Non-pigmented ciliary epithelial cell (primary cell): ENCODE results near the gene PARL.

ENCODE experiments used
- DNase-seq: peaks from one replicate; pipeline ENCODE4 v3.0.0-alpha.2; 2010; ENCODE audit warnings: low read depth

Gene PARL

DNA sequence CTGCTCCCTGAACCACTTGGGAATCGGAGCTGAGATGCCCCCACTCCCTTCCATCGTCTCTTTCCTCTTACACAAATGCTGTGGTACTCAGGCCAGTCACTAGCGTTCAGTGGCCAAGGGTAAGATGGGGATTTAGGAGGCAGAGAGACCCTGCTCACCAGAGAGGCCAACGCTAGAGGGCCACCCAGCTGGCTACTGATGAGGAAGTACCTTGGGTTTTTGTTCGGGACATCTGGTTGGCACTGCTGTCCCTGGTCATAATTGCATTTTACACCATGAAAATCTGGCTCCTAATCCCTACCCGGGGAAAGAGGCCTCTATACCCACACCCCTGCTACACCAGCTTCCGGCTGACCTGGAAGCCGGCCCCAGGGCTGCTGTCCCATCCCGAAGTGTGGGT is 67.0 kb downstream of the PARL start:
- DNase-seq = no peak

DNA sequence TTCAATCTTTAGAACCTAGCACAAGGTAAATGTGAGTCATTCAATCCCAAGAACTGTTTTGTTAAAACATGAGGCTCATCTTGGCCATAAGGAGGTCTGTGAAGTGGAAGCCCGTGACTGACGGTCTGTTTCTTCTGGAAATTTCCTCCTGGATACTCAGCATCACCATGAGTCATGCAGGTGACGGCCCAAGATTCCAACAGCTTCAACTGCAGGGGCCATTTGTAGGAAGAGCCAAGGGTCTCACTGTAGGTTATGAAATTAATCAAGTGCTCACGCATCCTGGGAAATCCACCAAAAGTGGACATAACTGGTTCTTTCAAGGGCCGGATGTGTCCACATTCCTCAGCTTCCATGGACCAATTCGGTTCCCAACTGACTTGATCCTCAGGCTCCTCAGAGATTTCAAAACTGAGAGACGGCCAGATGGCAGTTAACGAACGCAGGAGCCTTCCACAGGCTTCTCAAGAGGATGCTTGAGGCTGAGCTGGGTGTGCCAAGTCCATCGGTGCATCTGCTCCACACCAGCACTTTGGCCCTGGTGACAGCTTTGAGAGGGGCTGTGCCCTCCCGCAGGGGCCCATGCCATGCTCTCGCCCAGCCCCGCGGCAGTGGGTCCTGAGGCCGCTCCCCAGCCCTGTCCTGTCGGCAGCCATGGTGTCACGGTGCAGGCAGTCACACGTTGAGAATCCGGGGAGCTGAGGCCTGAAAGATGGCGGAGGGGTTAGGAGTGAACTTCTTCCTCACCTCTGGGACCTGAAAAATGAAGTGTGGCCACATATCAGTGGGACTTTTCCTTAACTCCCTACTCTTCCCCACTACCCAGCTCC is 67.8 kb downstream of the PARL start:
- DNase-seq = no peak

- no peak for DNase-seq
Observed at GRCh38 chr3:183815951-183816475, 68.7 kb downstream of the PARL start.

- no peak for DNase-seq
Observed at GRCh38 chr3:183815563-183815940, 69.1 kb downstream of the PARL start.

DNA sequence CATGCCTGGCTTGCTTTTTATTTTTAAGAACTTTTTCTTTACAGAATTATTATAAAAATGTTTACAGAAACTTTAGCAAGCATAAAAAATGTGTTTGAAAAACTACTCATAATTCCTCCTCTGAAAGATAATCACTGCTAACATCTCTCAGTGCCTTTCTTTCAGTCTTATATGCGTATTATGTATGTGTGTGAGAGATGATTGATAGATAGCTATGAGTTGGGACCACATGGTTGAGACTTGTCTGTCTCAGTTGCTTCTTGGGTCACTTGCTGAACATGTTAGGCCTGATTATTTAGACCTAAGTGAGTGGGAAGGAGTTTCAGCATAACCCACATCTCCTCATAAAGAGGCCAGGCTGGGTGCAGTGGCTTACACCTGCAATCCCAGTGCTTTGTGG is 70.4 kb downstream of the PARL start:
- no peak for DNase-seq

DNA sequence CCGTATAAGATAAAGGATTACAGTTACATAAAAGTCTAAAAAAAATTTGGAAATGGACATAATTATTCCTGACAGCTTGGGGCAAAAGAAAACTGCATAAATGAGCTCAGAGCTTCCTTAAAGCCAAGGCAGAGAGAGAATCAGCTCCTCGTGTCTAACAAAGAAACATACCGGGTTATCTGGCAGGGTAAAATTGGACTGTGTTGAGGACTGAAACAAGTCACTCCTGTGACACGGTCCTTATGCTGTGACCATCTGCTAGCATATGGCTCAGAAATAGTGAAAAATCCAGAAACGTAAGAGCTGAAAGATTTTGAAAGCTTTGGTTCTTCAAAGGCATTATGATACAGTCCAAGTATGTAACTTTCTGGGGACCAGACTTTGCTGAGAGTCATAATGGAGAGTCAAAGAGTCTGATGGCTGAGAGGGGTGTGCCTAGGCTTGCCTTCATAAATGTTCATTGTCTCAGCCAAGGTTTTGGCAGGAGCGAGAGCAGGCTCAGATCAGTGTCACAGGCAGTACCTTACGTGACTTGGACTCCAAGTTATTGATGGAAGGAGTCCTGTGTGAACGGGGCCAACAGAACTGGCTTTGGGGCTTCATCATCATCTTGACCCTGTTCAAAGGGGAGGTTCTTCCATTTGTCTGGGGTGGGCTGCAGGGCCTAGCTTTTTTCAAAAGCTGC is 71.8 kb downstream of the PARL start:
- no peak for DNase-seq

GRCh38 chr3:183811638-183812037 is 73.0 kb downstream of the PARL start:
- no peak for DNase-seq

- DNase-seq = no peak
Observed at GRCh38 chr3:183810643-183811594, 73.8 kb downstream of the PARL start.

GRCh38 chr3:183809270-183809669 is 75.4 kb downstream of the PARL start:
- no peak for DNase-seq

GRCh38 chr3:183808355-183808754 is 76.3 kb downstream of the PARL start:
- no peak for DNase-seq

DNA sequence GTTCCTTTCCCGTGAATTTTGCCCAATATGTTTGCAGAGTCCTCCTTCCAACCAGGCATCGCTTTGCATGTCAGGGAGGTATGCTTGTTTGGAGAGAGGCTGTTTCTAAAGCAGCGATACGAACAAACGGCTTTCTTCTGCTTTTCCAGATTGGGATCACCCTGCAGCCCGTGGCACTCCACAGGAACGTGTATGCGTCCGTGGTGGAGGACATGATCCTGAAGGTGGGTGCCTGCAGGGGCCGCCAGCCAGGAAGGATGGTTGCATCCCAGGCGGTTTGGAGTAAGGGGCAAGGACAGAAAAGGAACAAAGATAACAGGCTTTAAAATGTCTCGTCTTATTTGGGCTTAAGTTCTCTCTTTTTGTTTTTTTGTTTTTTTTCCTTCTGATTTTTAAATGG is 76.8 kb downstream of the PARL start:
- DNase-seq = no peak

- DNase-seq = no peak
Observed at GRCh38 chr3:183807209-183807728, 77.4 kb downstream of the PARL start.

DNA sequence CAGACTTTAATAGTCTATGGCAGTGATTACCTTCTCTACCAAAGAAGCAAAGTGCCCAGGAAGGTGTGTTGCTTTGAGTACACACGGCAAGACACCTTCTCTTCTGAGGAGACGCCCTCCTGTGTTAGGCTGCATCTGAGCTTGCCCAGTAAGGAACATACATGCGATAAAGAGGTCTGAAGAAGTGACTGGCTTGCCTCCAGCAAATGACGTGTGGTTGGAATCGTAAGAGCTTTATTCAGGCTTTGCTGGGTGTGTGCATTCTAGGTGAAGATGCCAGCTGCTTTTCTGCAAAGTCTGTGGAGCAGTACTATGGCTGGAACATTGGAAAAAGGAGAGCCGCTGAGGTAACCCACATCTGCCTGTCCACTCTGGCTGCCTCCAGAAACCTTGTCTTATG is 81.7 kb downstream of the PARL start:
- no peak for DNase-seq

GRCh38 chr3:183801601-183802000 is 83.1 kb downstream of the PARL start:
- DNase-seq = no peak

GRCh38 chr3:183800243-183800863 is 84.3 kb downstream of the PARL start:
- DNase-seq = no peak

DNA sequence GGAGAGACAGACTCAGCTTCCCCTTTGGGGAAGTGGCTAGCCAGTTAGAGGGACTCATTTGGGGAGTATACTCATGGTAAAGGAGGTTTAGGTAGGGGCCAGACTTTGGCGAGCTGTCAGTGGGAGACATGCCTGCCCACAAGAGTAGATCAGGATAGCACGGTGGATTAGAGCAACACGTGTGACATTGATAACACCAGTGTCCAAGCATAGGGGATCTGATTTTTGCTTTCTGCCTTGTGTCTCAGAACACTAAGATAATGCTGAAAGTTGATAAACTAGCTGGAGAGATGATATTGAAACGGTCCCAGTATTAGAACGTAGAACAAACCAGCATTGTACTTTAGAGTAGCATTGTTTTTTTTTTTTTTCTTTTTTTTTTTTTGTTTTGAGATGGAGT is 85.2 kb downstream of the PARL start:
- no peak for DNase-seq

DNA sequence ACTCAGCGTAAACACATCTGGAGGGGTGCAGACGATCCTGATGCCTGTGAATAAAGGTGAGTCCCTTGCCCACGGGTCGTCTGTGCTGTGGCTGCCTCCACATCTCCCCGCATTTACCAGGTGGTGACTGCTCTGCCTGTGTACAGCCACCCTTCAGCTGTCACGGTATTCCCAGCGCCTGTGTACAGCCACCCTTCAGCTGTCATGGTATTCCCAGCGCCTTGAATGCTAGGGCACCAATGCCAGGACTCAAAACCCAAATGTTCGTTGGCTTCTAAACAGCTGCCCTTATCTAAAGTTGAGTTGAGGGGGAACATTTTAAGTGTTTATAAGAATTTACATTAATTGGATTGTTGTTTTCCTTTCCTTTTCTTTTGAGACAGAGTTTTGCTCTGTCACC is 86.7 kb downstream of the PARL start:
- no peak for DNase-seq

DNA sequence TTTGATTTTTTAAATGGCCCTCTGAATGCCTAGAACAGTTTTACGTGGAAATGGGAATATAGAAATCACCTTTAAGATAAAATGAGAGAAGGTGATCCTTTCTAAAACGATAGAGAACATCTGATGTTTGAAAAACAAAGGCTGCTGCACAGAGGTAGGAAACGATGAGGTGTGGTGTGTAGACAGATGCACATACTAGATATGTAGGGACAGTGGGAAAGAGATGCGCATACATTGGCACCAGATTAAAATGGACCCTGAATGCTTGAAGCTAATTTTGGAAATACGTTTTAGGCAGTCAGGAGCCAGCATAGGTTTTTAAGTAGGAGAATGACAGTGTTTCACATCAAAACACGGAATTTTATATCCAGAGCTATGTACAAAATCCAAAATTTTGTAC is 88.3 kb downstream of the PARL start:
- DNase-seq = no peak

GRCh38 chr3:183794452-183794851 is 90.2 kb downstream of the PARL start:
- DNase-seq = no peak

DNA sequence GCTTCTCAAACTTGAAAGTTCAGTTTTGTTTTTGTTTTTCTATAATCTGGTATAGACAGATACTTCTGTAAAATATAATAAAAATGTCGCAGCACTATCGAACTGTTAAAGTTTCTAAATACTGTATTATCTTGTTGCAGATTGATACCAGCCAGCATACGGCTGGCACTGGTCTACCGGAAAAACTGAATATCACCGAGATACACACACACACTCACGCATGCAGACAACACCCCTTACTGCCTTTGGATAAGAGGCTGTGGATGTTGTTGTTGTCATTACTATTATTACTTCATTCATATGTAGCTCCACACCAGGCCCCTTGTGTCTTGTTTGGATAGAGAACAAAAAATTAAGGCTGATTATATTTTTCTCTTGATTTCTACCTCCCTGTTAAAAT is 91.7 kb downstream of the PARL start:
- no peak for DNase-seq

- DNase-seq = no peak
Observed at GRCh38 chr3:183790700-183791099, 94.0 kb downstream of the PARL start.

- DNase-seq = no peak
Observed at GRCh38 chr3:183789826-183790225, 94.9 kb downstream of the PARL start.
